Natural killer cell (primary cell): ENCODE measurements around the gene UBASH3B. TPM values are rescaled to one million over a fixed set of nuclear protein-coding genes. Genes with fewer than 3 reads are reported as not detected.

ENCODE experiments used
- ATAC-seq, 3 donors: fragments of 150-1000 bp in 2 of 3; fragments of 200-7000 bp in 1 of 3; cut with Tn5 transposase; 1 replicate in 1 of 3; 2 replicates in 2 of 3; pipeline ENCODE4 v1.10.0; 2021; ENCODE audit warnings: mild to moderate bottlenecking in 2 of 3, moderate library complexity in 2 of 3
- DNase-seq, 2 donors: peaks; one replicate each; pipeline versions ENCODE4 v3.0.0 to v3.0.0-alpha.2; 2013 to 2021; ENCODE audit warnings: mixed read lengths in 1 of 2
- H3K27ac ChIP-seq: one replicate; pipeline ENCODE4 v1.5.1; 2013; ENCODE audit warnings: mild to moderate bottlenecking, low read length
- H3K27me3 ChIP-seq: one replicate; pipeline ENCODE4 v1.6.1; 2013; ENCODE audit warnings: low read length; ENCODE audit not compliant: control insufficient read depth, insufficient read depth
- H3K36me3 ChIP-seq: one replicate; pipeline ENCODE4 v1.6.1; 2013; ENCODE audit warnings: low read length; ENCODE audit not compliant: control insufficient read depth, insufficient read depth
- H3K4me1 ChIP-seq: one replicate; pipeline ENCODE4 v1.6.1; 2013; ENCODE audit warnings: low read length; ENCODE audit not compliant: control insufficient read depth, insufficient read depth
- H3K4me3 ChIP-seq: one replicate; pipeline ENCODE4 v1.5.1; 2013; ENCODE audit warnings: low read length
- H3K9me3 ChIP-seq: one replicate; pipeline ENCODE4 v1.6.1; 2013; ENCODE audit warnings: low read length; ENCODE audit not compliant: control insufficient read depth, insufficient read depth
- H3K27ac Mint-ChIP-seq, 2 donors: one replicate each; pipeline ENCODE4 v1.8.0; 2022; ENCODE audit warnings: mild to moderate bottlenecking in 2 of 2, mixed read lengths in 2 of 2, moderate library complexity in 1 of 2
- H3K27me3 Mint-ChIP-seq, 2 donors: one replicate each; pipeline ENCODE4 v1.8.0; 2022; ENCODE audit warnings: low read depth in 2 of 2, mixed read lengths in 2 of 2
- H3K36me3 Mint-ChIP-seq: one replicate; pipeline ENCODE4 v1.8.0; 2022; ENCODE audit warnings: mixed read lengths
- H3K4me1 Mint-ChIP-seq, 2 donors: one replicate each; pipeline ENCODE4 v1.8.0; 2022; ENCODE audit warnings: mixed read lengths in 2 of 2
- H3K4me3 Mint-ChIP-seq: one replicate; pipeline ENCODE4 v1.8.0; 2022; ENCODE audit warnings: mild to moderate bottlenecking, moderate library complexity, mixed read lengths
- H3K9me3 Mint-ChIP-seq, 2 donors: one replicate each; pipeline ENCODE4 v1.8.0; 2022; ENCODE audit warnings: mixed read lengths in 2 of 2
- CTCF ChIP-seq: fragments of 200-600 bp; IDR thresholded peaks from one replicate; pipeline ENCODE4 v1.8.0; 2022; ENCODE audit warnings: antibody characterized with exemption
- WGBS: methylation state at CpG from one replicate; pipeline ENCODE4 v1.1.7; 2013; ENCODE audit warnings: missing lambda C conversion rate; ENCODE audit not compliant: insufficient coverage; 5-methylcytosine and 5-hydroxymethylcytosine counted together
- intact Hi-C: fragments of 100-400 bp; cut with micrococcal nuclease; formaldehyde crosslinking; loops from one replicate; pipeline ENCODE4 v1.14.2; 2022
- total RNA-seq, 4 donors: library from RNA; stranded (reverse); fragments of 120-200 nt in 1 of 4; gene quantifications; one replicate each; pipeline versions ENCODE4 v1.2.3 to v1.2.4, GENCODE V29; 2013 to 2022

The UBASH3B gene
- total RNA-seq, 3 donors from 2014 or later (not counting 1 experiment from before 2014, with no cell fraction given), result 28.7 to 33.9 (median 33.5) TPM

GRCh38 chr11:122743097-122743741 lies 87.7 kb downstream of the UBASH3B start:
- Mint-ChIP-seq H3K27me3 (no peaks in the 10 kb centered on the region), H3K4me1 (peaks cover under 1 to 4% of the 10 kb centered on the region in 2 donors), H3K9me3 (no peaks in the 10 kb centered on the region), H3K27ac (no peak overlapping the region), H3K4me3 (no peak overlapping the region), H3K36me3 (no peaks in the 10 kb centered on the region)
- 64% methylated on average over 5 of the region's 6 CpGs for WGBS
- peak overlapping the region; percentile 64 for H3K27ac ChIP-seq
- H3K36me3 ChIP-seq, result no peaks in the 10 kb centered on the region
- peaks cover 71% of the 10 kb centered on the region for H3K4me1 ChIP-seq
- no peak for ATAC-seq
- no peak for TF ChIP-seq CTCF
- H3K9me3 ChIP-seq, result no peaks in the 10 kb centered on the region
- no peaks in the 10 kb centered on the region for H3K27me3 ChIP-seq
- DNase-seq, result no peak
- no peak overlapping the region for H3K4me3 ChIP-seq
- intact Hi-C loops, result no loop called here

GRCh38 chr11:122743949-122744348 lies 88.4 kb downstream of the UBASH3B start:
- 0% methylated on average over 6 of the region's 6 CpGs for WGBS
- Histone ChIP-seq H3K9me3 (no peaks in the 10 kb centered on the region), H3K36me3 (no peaks in the 10 kb centered on the region), H3K4me1 (peaks cover 71% of the 10 kb centered on the region), H3K27me3 (no peaks in the 10 kb centered on the region), H3K27ac (peak overlapping the region; percentile 64), H3K4me3 (no peak overlapping the region)
- H3K27ac Mint-ChIP-seq, result no peak overlapping the region
- no peaks in the 10 kb centered on the region for H3K36me3 Mint-ChIP-seq
- no peaks in the 10 kb centered on the region for H3K27me3 Mint-ChIP-seq
- TF ChIP-seq CTCF, result no peak
- H3K4me3 Mint-ChIP-seq, result no peak overlapping the region
- ATAC-seq (peak; percentile 42 to 49 (median 45)), DNase-seq (peak; percentile 52 to 83)
- H3K4me1 Mint-ChIP-seq, result peaks cover 8% of the 10 kb centered on the region in 2 donors
- intact Hi-C loops, result no loop called here
- no peaks in the 10 kb centered on the region for H3K9me3 Mint-ChIP-seq

- Histone ChIP-seq H3K4me3 (no peak overlapping the region), H3K27ac (peak overlapping the region; percentile 64), H3K9me3 (no peaks in the 10 kb centered on the region), H3K4me1 (peaks cover 73% of the 10 kb centered on the region), H3K27me3 (no peaks in the 10 kb centered on the region), H3K36me3 (no peaks in the 10 kb centered on the region)
- intact Hi-C loops, result no loop called here
- no peaks in the 10 kb centered on the region for H3K36me3 Mint-ChIP-seq
- DNase-seq (no peak), ATAC-seq (peak in 1 of 3 donors; percentile 0)
- H3K4me3 Mint-ChIP-seq, result no peak overlapping the region
- H3K27me3 Mint-ChIP-seq, result no peaks in the 10 kb centered on the region
- peaks cover 11 to 12% of the 10 kb centered on the region in 2 donors for H3K4me1 Mint-ChIP-seq
- no peak for TF ChIP-seq CTCF
- 22% methylated on average over 5 of the region's 5 CpGs for WGBS
- no peak overlapping the region for H3K27ac Mint-ChIP-seq
- H3K9me3 Mint-ChIP-seq, result no peaks in the 10 kb centered on the region
Observed at GRCh38 chr11:122744357-122744756, 88.8 kb downstream of the UBASH3B start.

GRCh38 chr11:122745111-122745510 lies 89.6 kb downstream of the UBASH3B start:
- no peaks in the 10 kb centered on the region for H3K9me3 ChIP-seq
- H3K27ac Mint-ChIP-seq, result no peak overlapping the region
- H3K36me3 Mint-ChIP-seq, result no peaks in the 10 kb centered on the region
- no peak overlapping the region for H3K4me3 Mint-ChIP-seq
- H3K4me1 Mint-ChIP-seq, result peaks cover 14% of the 10 kb centered on the region in 2 donors
- H3K27ac ChIP-seq, result peak overlapping the region; percentile 78
- no peaks in the 10 kb centered on the region for H3K9me3 Mint-ChIP-seq
- 94% methylated on average over 2 of the region's 2 CpGs for WGBS
- H3K4me3 ChIP-seq, result no peak overlapping the region
- peaks cover 81% of the 10 kb centered on the region for H3K4me1 ChIP-seq
- intact Hi-C loops, result loop anchor here (5.0 kb wide), 1 partner anchor 68 kb away; no protein-coding TSS in a partner anchor
- ATAC-seq (no peak), DNase-seq (no peak)
- TF ChIP-seq CTCF, result no peak
- no peaks in the 10 kb centered on the region for H3K36me3 ChIP-seq
- no peaks in the 10 kb centered on the region for H3K27me3 Mint-ChIP-seq
- no peaks in the 10 kb centered on the region for H3K27me3 ChIP-seq
